Cortex of kidney (tissue), 1 donor: Measurements from ENCODE around the gene EPDR1.

Experiments used
- DNase-seq: peaks from one replicate; lab custom pipeline; 2025; lab: John Stamatoyannopoulos, UW

Gene EPDR1

GRCh38 chr7:37981664-37982063, 61.2 kb downstream of the EPDR1 start:
- DNase-seq: no peak

GRCh38 chr7:37982423-37982822, 62.0 kb downstream of the EPDR1 start:
- DNase-seq: no peak

GRCh38 chr7:37984750-37985390, 64.4 kb downstream of the EPDR1 start:
- no peak for DNase-seq

GRCh38 chr7:37986908-37987330, 66.5 kb downstream of the EPDR1 start:
- DNase-seq: no peak

GRCh38 chr7:37987732-37988131, 67.3 kb downstream of the EPDR1 start:
- no peak for DNase-seq

- DNase-seq: no peak
Observed at GRCh38 chr7:37988721-37989650, 68.5 kb downstream of the EPDR1 start.

GRCh38 chr7:37990337-37990736, 69.9 kb downstream of the EPDR1 start:
- DNase-seq: no peak

GRCh38 chr7:37993060-37993501, 72.6 kb downstream of the EPDR1 start:
- no peak for DNase-seq

- DNase-seq: no peak
Observed at GRCh38 chr7:37999673-38000072, 79.2 kb downstream of the EPDR1 start.

- DNase-seq: no peak
Observed at GRCh38 chr7:38000272-38000671, 79.8 kb downstream of the EPDR1 start.
